Endothelial cell of umbilical vein (primary cell): ENCODE data around the gene CDIPT. TPM values are rescaled to one million over a fixed set of nuclear protein-coding genes. Genes with fewer than 3 reads are reported as not detected.
A peak's percentile ranks its signal among the peaks of the same experiment; 100 is the strongest.

Experiments
- BruUV-seq: library from RNA; stranded (reverse); fragments of 400-500 nt; replicated peaks from 2 replicates; lab custom pipeline; 2021; lab: Mats Ljungman, UMichigan
- CTCF ChIA-PET: fragments of 300-600, 350-600 bp; sonication (Branson Sonifier 250); formaldehyde crosslinking; loops from one replicate; lab custom pipeline; 2021; ENCODE audit warnings: antibody characterized with exemption, inconsistent platforms; lab: Charles Lee
- POLR2A ChIA-PET: fragments of 300-600, 350-600 bp; sonication (Branson Sonifier 250); formaldehyde crosslinking; loops from one replicate; lab custom pipeline; 2021; ENCODE audit warnings: antibody characterized with exemption, inconsistent platforms; lab: Charles Lee
- DNase-seq: peaks from one replicate; pipeline ENCODE4 v3.0.0-alpha.2; 2011; ENCODE audit warnings: low read depth, low spot score
- FAIRE-seq: peaks from 2 replicates; lab custom pipeline; 2011; peaks lifted over from hg19 to GRCh38; lab: Jason Lieb, UNC
- H2AFZ ChIP-seq: 2 replicates; pipeline ENCODE4 v1.6.0; 2012; ENCODE audit warnings: low read depth, low read length, control low read depth, inconsistent platforms
- H3K27ac ChIP-seq: 2 replicates; pipeline ENCODE4 v1.5.1; 2011; ENCODE audit warnings: low read depth, mild to moderate bottlenecking, control low read depth, low read length, moderate library complexity; ENCODE audit not compliant: insufficient read depth
- H3K27me3 ChIP-seq, 2 experiments: 2 replicates each; pipeline versions ENCODE4 v1.6.0 to v1.6.1; 2011; ENCODE audit warnings: low read length in 2 of 2, mixed read lengths in 1 of 2; ENCODE audit not compliant: control insufficient read depth in 2 of 2, insufficient read depth in 2 of 2
- H3K36me3 ChIP-seq, 2 experiments: 2 replicates in 1 of 2; 3 replicates in 1 of 2; pipeline ENCODE4 v1.5.1; 2011; ENCODE audit warnings: low read length in 2 of 2, mild to moderate bottlenecking in 1 of 2, moderate library complexity in 1 of 2; ENCODE audit not compliant: control insufficient read depth in 2 of 2, insufficient read depth in 2 of 2; ENCODE audit errors: extremely low read depth in 1 of 2
- H3K4me1 ChIP-seq: 3 replicates; pipeline ENCODE4 v1.5.1; 2011; ENCODE audit warnings: mild to moderate bottlenecking, low read length; ENCODE audit not compliant: control insufficient read depth, insufficient read depth; ENCODE audit errors: extremely low read depth
- H3K4me2 ChIP-seq: 2 replicates; pipeline ENCODE4 v1.6.1; 2011; ENCODE audit warnings: low read length, control low read depth, mixed read lengths; ENCODE audit not compliant: insufficient read depth
- H3K4me3 ChIP-seq, 3 experiments: fragments of 200-600 bp in 1 of 3; sonication (generic), shearing (Covaris generic) in 1 of 3; replicated peaks in 1 of 3; 2 replicates each; pipeline ENCODE4 v1.5.1; 2011 to 2016; ENCODE audit warnings: control low read depth in 3 of 3, low read length in 3 of 3, mild to moderate bottlenecking in 2 of 3, inconsistent platforms in 1 of 3, low read depth in 1 of 3, moderate library complexity in 1 of 3; ENCODE audit not compliant: insufficient read depth in 1 of 3
- H3K79me2 ChIP-seq: 2 replicates; pipeline ENCODE4 v1.6.0; 2012; ENCODE audit warnings: low read length, inconsistent platforms; ENCODE audit not compliant: control insufficient read depth, insufficient read depth
- H3K9ac ChIP-seq: replicated peaks from 2 replicates; pipeline ENCODE3; 2011; ENCODE audit warnings: low read length, control low read depth; ENCODE audit not compliant: insufficient read depth; ENCODE audit errors: extremely low read depth
- H3K9me1 ChIP-seq: replicated peaks from 3 replicates; pipeline ENCODE4 v1.6.0; 2011; ENCODE audit warnings: mild to moderate bottlenecking, low read length; ENCODE audit not compliant: control insufficient read depth, insufficient read depth; ENCODE audit errors: extremely low read depth
- H3K9me3 ChIP-seq: replicated peaks from 2 replicates; pipeline ENCODE4 v1.5.1; 2012; ENCODE audit warnings: low read length, inconsistent platforms; ENCODE audit not compliant: control insufficient read depth, insufficient read depth
- H4K20me1 ChIP-seq: replicated peaks from 2 replicates; pipeline ENCODE3; 2011; ENCODE audit warnings: mild to moderate bottlenecking, low read length; ENCODE audit not compliant: control insufficient read depth, insufficient read depth; ENCODE audit errors: extremely low read depth
- EZH2 ChIP-seq: IDR thresholded peaks from 2 replicates; pipeline ENCODE4 v1.6.1; 2012; ENCODE audit warnings: borderline replicate concordance, low read depth, mild to moderate bottlenecking, moderate library complexity, low read length, inconsistent platforms; ENCODE audit not compliant: severe bottlenecking
- FOS ChIP-seq: IDR thresholded peaks from 2 replicates; pipeline ENCODE4 v1.6.1; 2011; ENCODE audit warnings: mild to moderate bottlenecking, low read length, moderate library complexity, borderline replicate concordance; ENCODE audit not compliant: insufficient read depth
- GATA2 ChIP-seq: IDR thresholded peaks from 2 replicates; pipeline ENCODE4 v1.7.0; 2011; ENCODE audit warnings: low read depth, mild to moderate bottlenecking, moderate library complexity, mixed read lengths, low read length; ENCODE audit not compliant: insufficient read length, insufficient read depth
- JUN ChIP-seq: IDR thresholded peaks from 2 replicates; pipeline ENCODE4 v1.6.1; 2011; ENCODE audit warnings: borderline replicate concordance, low read depth; ENCODE audit not compliant: insufficient read length, insufficient read depth
- MYC ChIP-seq: IDR thresholded peaks from one replicate; pipeline ENCODE4 v1.6.1; 2011; ENCODE audit warnings: mild to moderate bottlenecking, low read depth, low read length
- POLR2A ChIP-seq: IDR thresholded peaks from 2 replicates; pipeline ENCODE4 v1.6.1; 2012; ENCODE audit warnings: low read depth, mild to moderate bottlenecking, control low read depth, low read length
- POLR2AphosphoS5 ChIP-seq: IDR thresholded peaks from 2 replicates; pipeline ENCODE4 v1.6.1; 2012; ENCODE audit warnings: low read depth, mild to moderate bottlenecking, control low read depth, low read length, moderate library complexity; ENCODE audit not compliant: insufficient read depth
- dilution Hi-C: fragments of 300-500 bp; cut with MboI; formaldehyde crosslinking; loops from one replicate; pipeline ENCODE4 v1.15.0; 2019; ENCODE audit warnings: low sequenced_read_pairs; ENCODE audit not compliant: extremely low pct_ligation_motif_present
- intact Hi-C: fragments of 100-400 bp; cut with micrococcal nuclease; formaldehyde crosslinking; loops from one replicate; pipeline ENCODE4 v1.10.0; 2022
- polyA plus RNA-seq, 4 experiments: library from polyadenylated mRNA; depleted of rRNA in 3 of 4; stranded (reverse) in 3 of 4; unstranded in 1 of 4; fragments of >200 nt; gene quantifications; 2 replicates each; pipeline versions ENCODE4 v1.2.1 to v1.2.3, GENCODE V29; 2011 to 2012; ENCODE audit warnings: missing spikeins in 1 of 4
- total RNA-seq: library from RNA; stranded (reverse); gene quantifications from 2 replicates; pipeline ENCODE4 v1.2.3, GENCODE V29; 2021
- TF ChIP-seq, protein P1 (sequence below), 2 donors: IDR thresholded peaks; 1 replicate in 1 of 2; 2 replicates in 1 of 2; pipeline ENCODE4 v1.5.1; 2011; ENCODE audit warnings: low read length in 2 of 2, mild to moderate bottlenecking in 2 of 2, moderate library complexity in 2 of 2, control low read depth in 1 of 2, inconsistent platforms in 1 of 2, low read depth in 1 of 2; ENCODE audit not compliant: insufficient read depth in 1 of 2; ENCODE audit errors: extremely low read depth in 1 of 2
- TF ChIP-seq, protein P2 (sequence below): IDR thresholded peaks from 2 replicates; pipeline ENCODE4 v1.6.1; 2011; ENCODE audit not compliant: insufficient read depth, insufficient read length

The CDIPT gene
- total and polyA plus RNA-seq, 2 donors (not counting 3 experiments of a cell fraction or from before 2014, with no cell fraction given), result 68.7 to 161 TPM

GRCh38 chr16:29842732-29843346 is 20.2 kb downstream of the CDIPT start:
- Histone ChIP-seq H3K4me1 (no peaks in the 10 kb centered on the region), H3K4me2 (no peak overlapping the region), H3K9me1 (no peaks in the 10 kb centered on the region), H2AFZ (no peak overlapping the region), H3K79me2 (no peaks in the 10 kb centered on the region), H3K4me3 (no peak overlapping the region), H3K27me3 (no peaks in the 10 kb centered on the region), H3K36me3 (peaks cover 0 to 21% of the 10 kb centered on the region in 2 experiments), H3K9ac (no peak overlapping the region), H3K9me3 (no peaks in the 10 kb centered on the region), H4K20me1 (no peaks in the 10 kb centered on the region), H3K27ac (no peak overlapping the region)
- intact Hi-C loops, result no loop called here
- FAIRE-seq (peak; percentile 47), DNase-seq (no peak)
- no TSS peak for BruUV-seq
- ChIA-PET POLR2A (interaction anchor here (1.2 kb wide), 1 partner anchor 18 kb away, joined by 3 read pairs; no protein-coding TSS in a partner anchor), CTCF (interaction anchor here (0.7 to 1.5 kb wide), 6 partner anchors 17 to 189 kb away, joined by 3 to 7 read pairs (median 3); partner anchors contain the start of genes PAGR1 and TLCD3B)
- dilution Hi-C loops, result no loop called here
- TF ChIP-seq JUN (no peak), EZH2 (no peak), FOS (no peak), POLR2AphosphoS5 (no peak), MYC (no peak), GATA2 (no peak), POLR2A (no peak)
- TF ChIP-seq, protein P1, sequence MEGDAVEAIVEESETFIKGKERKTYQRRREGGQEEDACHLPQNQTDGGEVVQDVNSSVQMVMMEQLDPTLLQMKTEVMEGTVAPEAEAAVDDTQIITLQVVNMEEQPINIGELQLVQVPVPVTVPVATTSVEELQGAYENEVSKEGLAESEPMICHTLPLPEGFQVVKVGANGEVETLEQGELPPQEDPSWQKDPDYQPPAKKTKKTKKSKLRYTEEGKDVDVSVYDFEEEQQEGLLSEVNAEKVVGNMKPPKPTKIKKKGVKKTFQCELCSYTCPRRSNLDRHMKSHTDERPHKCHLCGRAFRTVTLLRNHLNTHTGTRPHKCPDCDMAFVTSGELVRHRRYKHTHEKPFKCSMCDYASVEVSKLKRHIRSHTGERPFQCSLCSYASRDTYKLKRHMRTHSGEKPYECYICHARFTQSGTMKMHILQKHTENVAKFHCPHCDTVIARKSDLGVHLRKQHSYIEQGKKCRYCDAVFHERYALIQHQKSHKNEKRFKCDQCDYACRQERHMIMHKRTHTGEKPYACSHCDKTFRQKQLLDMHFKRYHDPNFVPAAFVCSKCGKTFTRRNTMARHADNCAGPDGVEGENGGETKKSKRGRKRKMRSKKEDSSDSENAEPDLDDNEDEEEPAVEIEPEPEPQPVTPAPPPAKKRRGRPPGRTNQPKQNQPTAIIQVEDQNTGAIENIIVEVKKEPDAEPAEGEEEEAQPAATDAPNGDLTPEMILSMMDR (IDR thresholded peaks at IDR 0.05; ENCODE audit: extremely low read depth in 1 of 2, insufficient read depth in 1 of 2, low read depth in 1 of 2, low read length in 2 of 2), result no peak
- TF ChIP-seq, protein P2, sequence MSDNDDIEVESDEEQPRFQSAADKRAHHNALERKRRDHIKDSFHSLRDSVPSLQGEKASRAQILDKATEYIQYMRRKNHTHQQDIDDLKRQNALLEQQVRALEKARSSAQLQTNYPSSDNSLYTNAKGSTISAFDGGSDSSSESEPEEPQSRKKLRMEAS, result no peak
